22Rv1 (cell line): ENCODE results near the gene FTL.

Source experiments
- ZFX ChIP-seq: fragments of 450-650 bp; IDR thresholded peaks from 2 replicates; pipeline ENCODE4 v1.6.1; 2017; ENCODE audit warnings: antibody characterized with exemption, borderline replicate concordance
- TF ChIP-seq, protein P1 (sequence below): fragments of 450-650 bp; IDR thresholded peaks from 2 replicates; pipeline ENCODE4 v1.5.1; 2017; ENCODE audit warnings: mild to moderate bottlenecking

DNA sequence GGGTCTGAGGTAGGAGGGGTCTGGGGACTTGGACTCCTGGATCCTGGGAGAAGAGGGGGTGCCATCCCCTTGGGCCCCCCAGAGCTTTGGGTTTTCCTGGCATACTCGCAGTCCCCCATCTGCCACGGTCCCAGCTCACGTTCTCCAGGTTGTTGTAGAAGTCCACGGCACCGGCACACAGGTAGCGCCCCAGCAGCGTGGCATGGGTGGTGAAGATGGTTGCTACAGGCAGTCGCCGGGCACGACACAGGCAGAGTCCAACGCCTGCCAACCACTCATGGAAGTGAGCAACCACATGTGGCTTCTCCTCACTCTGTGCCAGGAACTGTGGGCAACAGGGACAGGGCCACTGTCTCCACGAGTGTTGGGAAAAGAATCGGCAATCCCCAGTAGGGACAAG lies 20.6 kb downstream of the FTL start:
- TF ChIP-seq, protein P1, sequence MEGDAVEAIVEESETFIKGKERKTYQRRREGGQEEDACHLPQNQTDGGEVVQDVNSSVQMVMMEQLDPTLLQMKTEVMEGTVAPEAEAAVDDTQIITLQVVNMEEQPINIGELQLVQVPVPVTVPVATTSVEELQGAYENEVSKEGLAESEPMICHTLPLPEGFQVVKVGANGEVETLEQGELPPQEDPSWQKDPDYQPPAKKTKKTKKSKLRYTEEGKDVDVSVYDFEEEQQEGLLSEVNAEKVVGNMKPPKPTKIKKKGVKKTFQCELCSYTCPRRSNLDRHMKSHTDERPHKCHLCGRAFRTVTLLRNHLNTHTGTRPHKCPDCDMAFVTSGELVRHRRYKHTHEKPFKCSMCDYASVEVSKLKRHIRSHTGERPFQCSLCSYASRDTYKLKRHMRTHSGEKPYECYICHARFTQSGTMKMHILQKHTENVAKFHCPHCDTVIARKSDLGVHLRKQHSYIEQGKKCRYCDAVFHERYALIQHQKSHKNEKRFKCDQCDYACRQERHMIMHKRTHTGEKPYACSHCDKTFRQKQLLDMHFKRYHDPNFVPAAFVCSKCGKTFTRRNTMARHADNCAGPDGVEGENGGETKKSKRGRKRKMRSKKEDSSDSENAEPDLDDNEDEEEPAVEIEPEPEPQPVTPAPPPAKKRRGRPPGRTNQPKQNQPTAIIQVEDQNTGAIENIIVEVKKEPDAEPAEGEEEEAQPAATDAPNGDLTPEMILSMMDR, result no peak
- no peak for TF ChIP-seq ZFX
